Measurements from ENCODE around the gene CEP20. TPM values are rescaled to one million over a fixed set of nuclear protein-coding genes. Genes with fewer than 3 reads are reported as not detected.

CEP20 gene
- total and polyA plus RNA-seq, 12 donors: 15.2 to 63.8 (median 33.5) TPM

DNA sequence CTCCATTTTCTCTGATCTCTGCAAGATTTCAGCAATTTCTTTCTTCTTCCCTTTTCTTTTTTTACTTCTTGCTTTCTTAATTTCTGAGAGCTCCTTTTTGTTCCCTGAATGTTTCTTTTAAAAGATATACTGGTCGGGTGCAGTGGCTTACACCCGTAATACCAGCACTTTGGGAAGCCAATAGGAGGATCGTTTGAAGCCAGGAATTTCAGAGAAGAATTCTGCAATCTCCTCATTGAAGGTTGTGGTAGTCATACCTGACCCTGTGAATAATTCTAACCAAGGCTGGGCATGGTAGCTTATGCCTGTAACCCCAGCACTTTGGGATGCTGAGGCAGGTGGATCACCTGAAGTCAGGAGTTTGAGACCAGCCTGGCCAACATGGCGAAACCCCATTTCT lies 45.4 kb upstream of the CEP20 start:
- DNase-seq: no peak
- Histone ChIP-seq H3K27ac (no peak overlapping the region), H3K4me3 (no peak overlapping the region), H3K4me1 (replicated peaks in 1 of 2) (no peaks in the 10 kb centered on the region), H3K27me3 (no peaks in the 10 kb centered on the region), H3K9me3 (replicated peaks in 1 of 3) (peaks cover 0 to 6% (median 0%) of the 10 kb centered on the region in 3 donors), H3K36me3 (replicated peaks in 1 of 2) (no peaks in the 10 kb centered on the region)
- WGBS, 4 donors: 66 to 77% (median 73%) methylated on average over 4 of the region's 4 CpGs
- no peak for TF ChIP-seq POLR2A (IDR thresholded peaks at IDR 0.05)
- TF ChIP-seq, protein P1, sequence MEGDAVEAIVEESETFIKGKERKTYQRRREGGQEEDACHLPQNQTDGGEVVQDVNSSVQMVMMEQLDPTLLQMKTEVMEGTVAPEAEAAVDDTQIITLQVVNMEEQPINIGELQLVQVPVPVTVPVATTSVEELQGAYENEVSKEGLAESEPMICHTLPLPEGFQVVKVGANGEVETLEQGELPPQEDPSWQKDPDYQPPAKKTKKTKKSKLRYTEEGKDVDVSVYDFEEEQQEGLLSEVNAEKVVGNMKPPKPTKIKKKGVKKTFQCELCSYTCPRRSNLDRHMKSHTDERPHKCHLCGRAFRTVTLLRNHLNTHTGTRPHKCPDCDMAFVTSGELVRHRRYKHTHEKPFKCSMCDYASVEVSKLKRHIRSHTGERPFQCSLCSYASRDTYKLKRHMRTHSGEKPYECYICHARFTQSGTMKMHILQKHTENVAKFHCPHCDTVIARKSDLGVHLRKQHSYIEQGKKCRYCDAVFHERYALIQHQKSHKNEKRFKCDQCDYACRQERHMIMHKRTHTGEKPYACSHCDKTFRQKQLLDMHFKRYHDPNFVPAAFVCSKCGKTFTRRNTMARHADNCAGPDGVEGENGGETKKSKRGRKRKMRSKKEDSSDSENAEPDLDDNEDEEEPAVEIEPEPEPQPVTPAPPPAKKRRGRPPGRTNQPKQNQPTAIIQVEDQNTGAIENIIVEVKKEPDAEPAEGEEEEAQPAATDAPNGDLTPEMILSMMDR (IDR thresholded peaks at IDR 0.05): no peak
- intact Hi-C loops (cut with DNase I): no loop called here

DNA sequence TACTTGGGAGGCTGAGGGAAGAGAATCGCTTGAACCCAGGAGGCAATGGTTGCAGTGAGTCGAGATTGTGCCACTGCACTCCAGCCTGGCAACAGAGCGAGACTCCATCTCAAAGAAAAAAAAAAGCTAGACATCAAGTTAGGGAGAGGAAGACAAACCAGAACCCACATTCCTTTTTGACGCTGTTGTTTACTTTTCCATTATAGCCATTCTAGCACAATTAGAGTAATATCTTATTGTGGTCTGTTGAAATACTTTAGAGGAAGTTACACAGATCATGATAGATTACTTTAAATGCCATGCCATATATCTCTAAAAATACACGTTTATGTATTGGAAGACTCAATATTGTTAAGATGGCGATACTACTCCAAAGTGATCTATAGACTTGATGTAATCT lies 44.5 kb upstream of the CEP20 start:
- intact Hi-C loops (cut with DNase I): no loop called here
- H3K4me3 ChIP-seq: no peak overlapping the region
- no peaks in the 10 kb centered on the region for H3K4me1 ChIP-seq (replicated peaks in 1 of 2)
- H3K36me3 ChIP-seq (replicated peaks in 1 of 2): no peaks in the 10 kb centered on the region
- DNase-seq: no peak
- peaks cover 0 to 6% (median 0%) of the 10 kb centered on the region in 3 donors for H3K9me3 ChIP-seq (replicated peaks in 1 of 3)
- no peak overlapping the region for H3K27ac ChIP-seq
- 79 to 83% (median 82%) methylated on average over 6 of the region's 6 CpGs for WGBS, 4 donors
- TF ChIP-seq, protein P1 (IDR thresholded peaks at IDR 0.05): no peak
- H3K27me3 ChIP-seq: no peaks in the 10 kb centered on the region

DNA sequence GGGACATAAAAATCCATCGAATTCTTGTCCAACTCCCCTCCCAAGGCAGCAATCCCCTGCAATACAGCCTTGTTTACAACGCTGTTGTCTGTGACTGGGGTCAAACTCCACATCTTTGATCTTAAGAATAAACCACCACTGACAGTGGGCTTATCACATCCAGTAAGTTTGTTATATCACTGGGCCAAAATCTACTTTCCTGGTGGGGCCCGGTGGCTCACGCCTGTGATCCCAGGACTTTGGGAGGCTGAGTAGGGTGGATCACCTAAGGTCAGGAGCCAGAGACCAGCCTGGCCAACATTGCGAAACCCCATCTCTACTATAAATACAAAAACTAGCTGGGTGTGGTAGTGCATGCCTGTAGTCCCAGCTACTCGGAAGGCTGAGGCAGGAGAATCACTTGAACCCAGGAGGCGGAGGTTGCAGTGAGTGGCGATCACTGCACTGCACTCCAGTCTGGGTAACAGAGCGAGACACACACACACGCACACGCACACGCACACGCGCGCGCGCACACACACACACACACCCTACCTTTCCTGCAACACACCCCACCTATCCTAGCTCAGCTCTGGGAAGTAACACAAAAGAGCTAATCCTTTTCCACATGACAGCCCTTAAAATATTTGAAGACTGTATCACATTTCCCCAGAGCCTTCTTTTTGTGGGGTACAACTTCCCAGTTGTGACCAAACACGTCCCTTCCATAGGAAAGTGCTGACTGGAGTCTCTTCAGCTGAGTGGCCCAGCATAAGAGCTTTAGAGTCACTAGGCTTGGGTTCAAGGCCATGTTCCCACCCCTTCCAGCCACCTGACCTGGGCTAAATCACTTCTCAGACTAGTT lies 40.1 kb upstream of the CEP20 start:
- H3K4me1 ChIP-seq (replicated peaks in 1 of 2): no peaks in the 10 kb centered on the region
- intact Hi-C loops (cut with DNase I): no loop called here
- no peaks in the 10 kb centered on the region for H3K36me3 ChIP-seq (replicated peaks in 1 of 2)
- WGBS, 4 donors: 90 to 96% (median 95%) methylated on average over 18 of the region's 18 CpGs
- H3K9me3 ChIP-seq (replicated peaks in 1 of 3): no peaks in the 10 kb centered on the region
- no peak overlapping the region for H3K27ac ChIP-seq
- no peak for DNase-seq
- H3K4me3 ChIP-seq: no peak overlapping the region
- H3K27me3 ChIP-seq: no peaks in the 10 kb centered on the region
- TF ChIP-seq, protein P1 (IDR thresholded peaks at IDR 0.05): no peak

DNA sequence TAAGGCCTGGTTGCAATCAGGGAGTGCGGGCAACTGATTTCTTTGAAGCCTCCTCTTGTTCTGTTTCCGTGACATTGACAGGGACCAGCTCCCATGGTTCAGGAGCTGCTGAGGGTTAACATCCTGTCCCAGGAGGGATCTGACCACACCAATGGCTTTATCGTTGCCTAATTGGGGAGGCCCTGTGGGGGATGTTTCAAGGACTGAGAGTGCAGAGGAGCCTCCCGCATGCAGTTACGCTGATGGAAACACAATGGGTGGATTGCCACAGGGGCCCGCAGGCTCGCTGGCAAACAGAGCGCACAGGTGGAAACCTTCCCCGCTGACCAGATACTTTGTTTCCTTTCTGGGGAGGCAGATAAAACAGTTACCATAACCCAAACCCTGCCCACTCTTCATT lies 37.2 kb upstream of the CEP20 start:
- intact Hi-C loops (cut with DNase I): no loop called here
- DNase-seq: no peak
- no peak for TF ChIP-seq POLR2A (IDR thresholded peaks at IDR 0.05)
- TF ChIP-seq, protein P1 (IDR thresholded peaks at IDR 0.05): no peak

More for the DNA sequence above, 37.2 kb upstream of the CEP20 start:
- WGBS, 4 donors: 77 to 91% (median 89%) methylated on average over 4 to 9 of the region's 9 CpGs
- Histone ChIP-seq H3K27ac (no peak overlapping the region), H3K4me3 (no peak overlapping the region), H3K4me1 (replicated peaks in 1 of 2) (no peaks in the 10 kb centered on the region), H3K36me3 (replicated peaks in 1 of 2) (no peaks in the 10 kb centered on the region), H3K9me3 (replicated peaks in 1 of 3) (no peaks in the 10 kb centered on the region), H3K27me3 (no peaks in the 10 kb centered on the region)

Measured in adrenal gland (tissue), 12 donors.